ENCODE data around the gene HSPA13. TPM values are rescaled to one million over a fixed set of nuclear protein-coding genes. Genes with fewer than 3 reads are reported as not detected.

Gene HSPA13
- total RNA-seq, 1 experiment from 2014 or later: 24.9 TPM

DNA sequence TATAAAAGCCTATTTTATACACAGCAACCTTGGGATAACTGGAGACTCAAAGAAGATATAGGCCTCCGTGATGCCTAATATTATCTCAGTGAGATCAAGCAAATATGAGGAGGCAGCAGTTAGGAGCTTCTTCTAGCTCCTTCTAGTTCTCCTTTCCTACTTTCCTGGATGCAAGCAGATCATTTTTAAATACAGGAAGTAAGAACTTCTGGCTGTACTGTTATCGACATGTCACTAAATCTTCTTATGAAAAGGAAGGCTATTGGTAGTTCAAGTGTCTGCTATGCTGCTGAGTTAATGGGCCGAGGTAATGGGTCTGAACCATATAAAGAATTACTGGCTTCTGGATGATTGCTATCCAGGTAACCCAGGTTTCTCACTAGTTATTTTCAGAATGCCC is 15.9 kb downstream of the HSPA13 start:
- ChIA-PET CTCF (no interaction called here), POLR2A (ENCODE audit: unreplicated experiment) (interaction anchor here (0.6 kb wide), 1 partner anchor 252 kb away, joined by 4 read pairs; no protein-coding TSS in a partner anchor)
- Histone ChIP-seq H3K4me2 (no peak overlapping the region), H4K20me1 (ENCODE audit: insufficient read depth) (peaks cover 7% of the 10 kb centered on the region; the same call in 1 of the 2 replicates), H2AFZ (no peak overlapping the region), H3K36me3 (ENCODE audit: low read depth) (no peaks in the 10 kb centered on the region), H3K4me1 (replicated peaks; ENCODE audit: insufficient read depth) (no peaks in the 10 kb centered on the region), H3K9me3 (ENCODE audit: insufficient read depth, low read depth) (no peaks in the 10 kb centered on the region), H3K27me3 (ENCODE audit: insufficient read depth, low read depth) (no peaks in the 10 kb centered on the region), H3K9me2 (ENCODE audit: insufficient read depth) (no peaks in the 10 kb centered on the region), H3K27ac (no peak overlapping the region), H3K4me3 (no peak overlapping the region), H3K79me2 (ENCODE audit: low read depth) (no peaks in the 10 kb centered on the region), H3F3A (ENCODE audit: insufficient read depth, low read depth) (0 out of 2 replicates have a peak, but pooled peaks cover 9% of the 10 kb centered on the region)
- DNase-seq: no peak
- TF ChIP-seq EZH2 (IDR thresholded peaks at IDR 0.05; ENCODE audit: low read depth): no peak
- TF ChIP-seq, protein P1, sequence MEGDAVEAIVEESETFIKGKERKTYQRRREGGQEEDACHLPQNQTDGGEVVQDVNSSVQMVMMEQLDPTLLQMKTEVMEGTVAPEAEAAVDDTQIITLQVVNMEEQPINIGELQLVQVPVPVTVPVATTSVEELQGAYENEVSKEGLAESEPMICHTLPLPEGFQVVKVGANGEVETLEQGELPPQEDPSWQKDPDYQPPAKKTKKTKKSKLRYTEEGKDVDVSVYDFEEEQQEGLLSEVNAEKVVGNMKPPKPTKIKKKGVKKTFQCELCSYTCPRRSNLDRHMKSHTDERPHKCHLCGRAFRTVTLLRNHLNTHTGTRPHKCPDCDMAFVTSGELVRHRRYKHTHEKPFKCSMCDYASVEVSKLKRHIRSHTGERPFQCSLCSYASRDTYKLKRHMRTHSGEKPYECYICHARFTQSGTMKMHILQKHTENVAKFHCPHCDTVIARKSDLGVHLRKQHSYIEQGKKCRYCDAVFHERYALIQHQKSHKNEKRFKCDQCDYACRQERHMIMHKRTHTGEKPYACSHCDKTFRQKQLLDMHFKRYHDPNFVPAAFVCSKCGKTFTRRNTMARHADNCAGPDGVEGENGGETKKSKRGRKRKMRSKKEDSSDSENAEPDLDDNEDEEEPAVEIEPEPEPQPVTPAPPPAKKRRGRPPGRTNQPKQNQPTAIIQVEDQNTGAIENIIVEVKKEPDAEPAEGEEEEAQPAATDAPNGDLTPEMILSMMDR (conservative IDR thresholded peaks at IDR 0.05): no peak
- BruUV-seq (replicated peaks): no TSS peak
- intact Hi-C loops (cut with micrococcal nuclease; ENCODE audit: unreplicated experiment): loop anchor here (5.0 kb wide), 1 partner anchor 45 kb away; no protein-coding TSS in a partner anchor

DNA sequence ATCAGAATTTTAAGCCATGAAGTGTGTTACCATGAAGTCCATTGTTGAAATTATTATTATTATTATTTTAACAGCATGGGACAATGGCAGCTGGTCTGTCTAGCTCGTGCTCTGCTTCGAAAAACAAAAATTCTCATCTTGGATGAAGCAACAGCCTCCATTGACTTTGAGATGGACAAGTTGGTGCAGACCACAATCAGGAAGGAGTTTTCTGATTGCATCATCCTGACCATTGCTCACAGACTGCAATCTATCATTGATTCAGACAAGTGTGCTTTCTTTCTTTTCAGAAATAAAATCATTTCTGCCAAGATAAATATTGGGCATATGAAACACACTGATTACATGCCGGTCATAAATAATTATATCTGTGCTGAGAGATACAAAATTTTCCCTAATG is 21.0 kb downstream of the HSPA13 start:
- no peaks in the 10 kb centered on the region for H3K79me2 ChIP-seq (ENCODE audit: low read depth)
- no peak overlapping the region for H2AFZ ChIP-seq
- no peaks in the 10 kb centered on the region for H3K36me3 ChIP-seq (ENCODE audit: low read depth)
- no peak overlapping the region for H3K4me2 ChIP-seq
- no peak overlapping the region for H3K27ac ChIP-seq
- CTCF ChIA-PET: no interaction called here
- H4K20me1 ChIP-seq (ENCODE audit: insufficient read depth): no peaks in the 10 kb centered on the region
- H3K4me1 ChIP-seq (replicated peaks; ENCODE audit: insufficient read depth): no peaks in the 10 kb centered on the region
- DNase-seq: peak in 1 of 2 experiments; percentile 40
- no TSS peak for BruUV-seq (replicated peaks)
- no peak overlapping the region for H3K4me3 ChIP-seq
- intact Hi-C loops (cut with micrococcal nuclease; ENCODE audit: unreplicated experiment): no loop called here
- no peaks in the 10 kb centered on the region for H3K9me2 ChIP-seq (ENCODE audit: insufficient read depth)
- TF ChIP-seq, protein P1 (conservative IDR thresholded peaks at IDR 0.05): no peak
- no peak for TF ChIP-seq EZH2 (IDR thresholded peaks at IDR 0.05; ENCODE audit: low read depth)
- no peaks in the 10 kb centered on the region for H3K9me3 ChIP-seq (ENCODE audit: insufficient read depth, low read depth)
- POLR2A ChIA-PET (ENCODE audit: unreplicated experiment): no interaction called here
- no peaks in the 10 kb centered on the region for H3K27me3 ChIP-seq (ENCODE audit: insufficient read depth, low read depth)
- H3F3A ChIP-seq (ENCODE audit: insufficient read depth, low read depth): no peaks in the 10 kb centered on the region

- Histone ChIP-seq H3K9me3 (ENCODE audit: insufficient read depth, low read depth) (no peaks in the 10 kb centered on the region), H3F3A (ENCODE audit: insufficient read depth, low read depth) (no peaks in the 10 kb centered on the region), H3K4me2 (no peak overlapping the region), H3K9me2 (ENCODE audit: insufficient read depth) (no peaks in the 10 kb centered on the region), H3K27me3 (ENCODE audit: insufficient read depth, low read depth) (no peaks in the 10 kb centered on the region), H4K20me1 (ENCODE audit: insufficient read depth) (no peaks in the 10 kb centered on the region), H3K36me3 (ENCODE audit: low read depth) (no peaks in the 10 kb centered on the region), H3K27ac (no peak overlapping the region), H3K4me3 (no peak overlapping the region), H2AFZ (no peak overlapping the region), H3K4me1 (replicated peaks; ENCODE audit: insufficient read depth) (no peaks in the 10 kb centered on the region), H3K79me2 (ENCODE audit: low read depth) (no peaks in the 10 kb centered on the region)
- TF ChIP-seq, protein P1 (conservative IDR thresholded peaks at IDR 0.05): no peak
- no peak for TF ChIP-seq EZH2 (IDR thresholded peaks at IDR 0.05; ENCODE audit: low read depth)
- no peak for DNase-seq
- intact Hi-C loops (cut with micrococcal nuclease; ENCODE audit: unreplicated experiment): no loop called here
- POLR2A ChIA-PET (ENCODE audit: unreplicated experiment): no interaction called here
- no TSS peak for BruUV-seq (replicated peaks)
- CTCF ChIA-PET: no interaction called here
Measured at GRCh38 chr21:14358775-14359174, 24.2 kb downstream of the HSPA13 start.

All from PC-9 (cell line).